HCT116 (cell line): ENCODE measurements around the gene ST14. TPM values are rescaled to one million over a fixed set of nuclear protein-coding genes. Genes with fewer than 3 reads are reported as not detected.

Source experiments
- ATAC-seq: fragments of 200-7000 bp; cut with Tn5 transposase; 2 replicates; pipeline ENCODE4 v1.9.1; 2020; ENCODE audit warnings: mild to moderate bottlenecking, moderate library complexity
- BruUV-seq: library from RNA; stranded (reverse); fragments of 400-500 nt; replicated peaks from 2 replicates; lab custom pipeline; 2021; lab: Mats Ljungman, UMichigan
- CTCF ChIA-PET: fragments of 300-600 bp; sonication (Branson Sonifier 250); formaldehyde crosslinking; loops from one replicate; lab custom pipeline; 2021; ENCODE audit warnings: antibody characterized with exemption; lab: Charles Lee
- POLR2A ChIA-PET: fragments of 300-600, 350-600 bp; sonication (Branson Sonifier 250); formaldehyde crosslinking; loops from one replicate; lab custom pipeline; 2021; ENCODE audit warnings: antibody characterized with exemption; lab: Charles Lee
- RAD21 ChIA-PET, 2 experiments: fragments of 300-600 bp; sonication (Branson Sonifier 250); formaldehyde crosslinking; loops; one replicate each; lab custom pipeline; 2023; ENCODE audit warnings: low total read pairs in 2 of 2; ENCODE audit not compliant: uncharacterized antibody in 2 of 2, unreplicated experiment in 2 of 2, low non-redundant PET in 1 of 2; lab: Charles Lee
- DNase-seq: peaks from one replicate; pipeline ENCODE4 v3.0.0-alpha.2; 2010; ENCODE audit warnings: low read depth, low spot score
- H2AFZ ChIP-seq: fragments of 200-600 bp; shearing (Covaris generic), sonication (generic); 2 replicates; pipeline ENCODE4 v1.6.1; 2017; ENCODE audit warnings: low read depth, mixed run types, mixed read lengths, antibody characterized with exemption, low read length; ENCODE audit not compliant: poor library complexity, severe bottlenecking
- H3K27ac ChIP-seq: 2 replicates; pipeline ENCODE4 v1.5.1; 2012; ENCODE audit warnings: low read depth, low read length
- H3K27me3 ChIP-seq: fragments of 200-600 bp; sonication (generic); 2 replicates; pipeline ENCODE4 v1.6.1; 2016; ENCODE audit warnings: mixed run types, low read length, mixed read lengths; ENCODE audit not compliant: insufficient read depth
- H3K36me3 ChIP-seq, 2 experiments: fragments of 200-500 bp in 1 of 2; fragments of 200-600 bp in 1 of 2; sonication (Bioruptor generic) in 1 of 2; sonication (generic) in 1 of 2; 2 replicates each; pipeline versions ENCODE4 v1.5.1 to v1.6.1; 2014 to 2016; ENCODE audit warnings: low read length in 2 of 2, inconsistent platforms in 1 of 2, mixed read lengths in 1 of 2, mixed run types in 1 of 2; ENCODE audit not compliant: insufficient read depth in 2 of 2, control insufficient read depth in 1 of 2
- H3K4me1 ChIP-seq, 2 experiments: fragments of 200-600 bp in 1 of 2; sonication (generic) in 1 of 2; 2 replicates each; pipeline versions ENCODE4 v1.5.1 to v1.6.1; 2012 to 2017; ENCODE audit warnings: low read length in 2 of 2, inconsistent platforms in 1 of 2, mild to moderate bottlenecking in 1 of 2, mixed read lengths in 1 of 2, mixed run types in 1 of 2, moderate library complexity in 1 of 2; ENCODE audit not compliant: insufficient read depth in 2 of 2, control insufficient read depth in 1 of 2
- H3K4me2 ChIP-seq: fragments of 200-600 bp; sonication (generic); 2 replicates; pipeline ENCODE4 v1.6.1; 2017; ENCODE audit warnings: mixed run types, low read length, mixed read lengths
- H3K4me3 ChIP-seq, 2 experiments: fragments of 200-600 bp in 1 of 2; sonication (generic) in 1 of 2; replicated peaks in 1 of 2; 2 replicates each; pipeline ENCODE4 v1.5.1; 2011 to 2016; ENCODE audit warnings: low read length in 2 of 2, control low read depth in 1 of 2, low read depth in 1 of 2, mild to moderate bottlenecking in 1 of 2, mixed read lengths in 1 of 2, mixed run types in 1 of 2
- H3K79me2 ChIP-seq: fragments of 200-600 bp; sonication (generic); 2 replicates; pipeline ENCODE4 v1.6.1; 2017; ENCODE audit warnings: mild to moderate bottlenecking, mixed run types, low read length, moderate library complexity, mixed read lengths; ENCODE audit not compliant: insufficient read depth
- H3K9ac ChIP-seq: fragments of 200-600 bp; sonication (generic); 2 replicates; pipeline ENCODE4 v1.6.1; 2016; ENCODE audit warnings: low read length, mixed read lengths
- H3K9me2 ChIP-seq: fragments of 200-600 bp; sonication (generic), shearing (Covaris generic); 2 replicates; pipeline ENCODE4 v1.6.1; 2017; ENCODE audit warnings: mixed run types, mild to moderate bottlenecking, moderate library complexity; ENCODE audit not compliant: insufficient read depth
- H3K9me3 ChIP-seq, 2 experiments: fragments of 200-500 bp in 1 of 2; fragments of 200-600 bp in 1 of 2; sonication (Bioruptor generic) in 1 of 2; sonication (generic) in 1 of 2; 2 replicates each; pipeline ENCODE4 v1.6.1; 2014 to 2017; ENCODE audit warnings: low read length in 2 of 2, mixed read lengths in 2 of 2, inconsistent platforms in 1 of 2, low read depth in 1 of 2, mild to moderate bottlenecking in 1 of 2, mixed run types in 1 of 2, moderate library complexity in 1 of 2; ENCODE audit not compliant: control insufficient read depth in 1 of 2, insufficient read depth in 1 of 2
- H4K20me1 ChIP-seq: fragments of 200-600 bp; sonication (generic), shearing (Covaris generic); 2 replicates; pipeline ENCODE4 v1.6.1; 2017; ENCODE audit warnings: mixed run types, mild to moderate bottlenecking, moderate library complexity; ENCODE audit not compliant: insufficient read depth
- ATF3 ChIP-seq: IDR thresholded peaks from 2 replicates; pipeline ENCODE4 v1.6.1; 2012
- CEBPB ChIP-seq: IDR thresholded peaks from 2 replicates; pipeline ENCODE4 v1.6.1; 2012; ENCODE audit warnings: low read depth
- CTCF ChIP-seq, 3 experiments: fragments of 200-600 bp in 1 of 3; sonication (generic) in 1 of 3; IDR thresholded peaks in 2 of 3; conservative IDR thresholded peaks in 1 of 3; 2 replicates each; pipeline ENCODE4 v1.5.1; 2012 to 2017; ENCODE audit warnings: low read depth in 2 of 3, low read length in 2 of 3, antibody characterized with exemption in 1 of 3, borderline replicate concordance in 1 of 3, control low read depth in 1 of 3, mild to moderate bottlenecking in 1 of 3, mixed read lengths in 1 of 3, mixed run types in 1 of 3, moderate library complexity in 1 of 3; ENCODE audit not compliant: insufficient read depth in 1 of 3
- EGR1 ChIP-seq: IDR thresholded peaks from 2 replicates; pipeline ENCODE4 v1.6.1; 2012; ENCODE audit warnings: low read depth
- ELF1 ChIP-seq: IDR thresholded peaks from 2 replicates; pipeline ENCODE4 v1.6.1; 2012; ENCODE audit warnings: low read depth, borderline replicate concordance
- EZH2 ChIP-seq: fragments of 200-600 bp; sonication (generic); IDR thresholded peaks from 2 replicates; pipeline ENCODE4 v1.6.1; 2017; ENCODE audit warnings: antibody characterized with exemption, mixed run types
- JUND ChIP-seq: IDR thresholded peaks from 2 replicates; pipeline ENCODE4 v1.6.1; 2012
- MAX ChIP-seq: IDR thresholded peaks from 2 replicates; pipeline ENCODE4 v1.6.1; 2012
- POLR2A ChIP-seq: IDR thresholded peaks from 2 replicates; pipeline ENCODE4 v1.7.0; 2011; ENCODE audit warnings: borderline replicate concordance; ENCODE audit not compliant: insufficient read depth, insufficient read length; ENCODE audit errors: extremely low read depth
- POLR2AphosphoS5 ChIP-seq: IDR thresholded peaks from 2 replicates; pipeline ENCODE4 v1.6.1; 2011; ENCODE audit warnings: mild to moderate bottlenecking, low read depth, low read length, moderate library complexity
- REST ChIP-seq: IDR thresholded peaks from 2 replicates; pipeline ENCODE4 v1.6.1; 2012; ENCODE audit warnings: low read depth
- SIN3A ChIP-seq: IDR thresholded peaks from 2 replicates; pipeline ENCODE4 v1.6.1; 2012; ENCODE audit warnings: low read depth
- TCF7L2 ChIP-seq: IDR thresholded peaks from 2 replicates; pipeline ENCODE4 v1.7.0; 2011; ENCODE audit warnings: borderline replicate concordance, inconsistent platforms; ENCODE audit not compliant: insufficient read depth, insufficient read length; ENCODE audit errors: extremely low read depth
- YY1 ChIP-seq: IDR thresholded peaks from 2 replicates; pipeline ENCODE4 v1.6.1; 2011; ENCODE audit warnings: low read length, low read depth, moderate library complexity, mild to moderate bottlenecking; ENCODE audit not compliant: insufficient replicate concordance; ENCODE audit errors: extremely low read depth
- ZFX ChIP-seq: fragments of 450-650 bp; IDR thresholded peaks from 2 replicates; pipeline ENCODE4 v1.6.1; 2017
- intact Hi-C: fragments of 100-400 bp; cut with micrococcal nuclease; formaldehyde crosslinking; loops from 2 replicates; pipeline ENCODE4 v1.10.0; 2022
- total RNA-seq: library from RNA; stranded (reverse); gene quantifications from one replicate; pipeline ENCODE4 v1.2.1, GENCODE V29; 2021; ENCODE audit not compliant: unreplicated experiment

The ST14 gene
- total RNA-seq, 1 experiment from 2014 or later = 107 TPM

GRCh38 chr11:130170345-130170744, 10.8 kb downstream of the ST14 start:
- Histone ChIP-seq H3K27me3 (no peaks in the 10 kb centered on the region), H3K9me2 (no peaks in the 10 kb centered on the region), H3K9me3 (no peaks in the 10 kb centered on the region), H3K4me2 (no peak overlapping the region), H3K27ac (no peak overlapping the region), H3K4me3 (no peak overlapping the region), H3K79me2 (peaks cover 98% of the 10 kb centered on the region), H3K9ac (no peak overlapping the region), H2AFZ (no peak overlapping the region), H4K20me1 (peaks cover 16% of the 10 kb centered on the region; the same call in 1 of the 2 replicates), H3K36me3 (no peaks in the 10 kb centered on the region), H3K4me1 (peaks cover 14 to 32% of the 10 kb centered on the region in 2 experiments)
- ChIA-PET CTCF (no interaction called here), POLR2A (no interaction called here), RAD21 (no interaction called here)
- ATAC-seq (no peak), DNase-seq (no peak)
- BruUV-seq = no TSS peak
- TF ChIP-seq CTCF (IDR thresholded peaks at IDR 0.05 in 2 of 3, conservative IDR thresholded peaks at IDR 0.05 in 1 of 3; ENCODE audit: borderline replicate concordance in 1 of 3, insufficient read depth in 1 of 3, low read depth in 2 of 3, low read length in 2 of 3) (no peak), POLR2A (no peak), ELF1 (no peak), MAX (no peak), POLR2AphosphoS5 (no peak), TCF7L2 (no peak), CEBPB (no peak), SIN3A (no peak), REST (no peak), EGR1 (no peak), JUND (no peak), EZH2 (no peak), YY1 (no peak), ZFX (no peak), ATF3 (no peak)
- intact Hi-C loops = no loop called here
